Retinal pigment epithelial cell (primary cell): Measurements from ENCODE around the gene HBQ1.
"Not testable (repeated sequence)": the region's sequence is repeated elsewhere in the genome, so short reads cannot be mapped to it uniquely, and the experiment has no call there.

Experiments
- DNase-seq: peaks from one replicate; pipeline ENCODE4 v3.0.0-alpha.2; 2010; ENCODE audit warnings: low read depth
- H3K4me3 ChIP-seq: 2 replicates; pipeline ENCODE4 v1.5.1; 2011; ENCODE audit warnings: mild to moderate bottlenecking, low read length, control low read depth, moderate library complexity
- CTCF ChIP-seq: conservative IDR thresholded peaks from 2 replicates; pipeline ENCODE4 v1.5.1; 2011; ENCODE audit warnings: low read depth, low read length, control low read depth, inconsistent platforms

The HBQ1 gene

GRCh38 chr16:228151-228851 is 48.0 kb downstream of the HBQ1 start:
- DNase-seq = no peak
- peak overlapping the region; percentile 62 for H3K4me3 ChIP-seq
- no peak for TF ChIP-seq CTCF

GRCh38 chr16:228852-229730 is 48.8 kb downstream of the HBQ1 start, which contains the start of gene LUC7L:
Gene LUC7L (minus strand): TSS chr16:229449. CDS start chr16:229339, 110 bp downstream.
- no peak for TF ChIP-seq CTCF
- peak within 1 kb of the TSS; percentile 62 for H3K4me3 ChIP-seq
- DNase-seq = peak; percentile 39

- no peak for TF ChIP-seq CTCF
- H3K4me3 ChIP-seq = peak overlapping the region; percentile 62
- DNase-seq = no peak
These were observed 49.5 kb downstream of the HBQ1 start for GRCh38 chr16:229731-230281.

- not testable (repeated sequence) for DNase-seq
These were observed 50.1 kb downstream of the HBQ1 start for GRCh38 chr16:230351-230750.

More at GRCh38 chr16:230351-230750, 50.1 kb downstream of the HBQ1 start:
- H3K4me3 ChIP-seq = not testable (repeated sequence)
